Fibroblast of peridontal ligament (primary cell): ENCODE data around the gene HTR3D.
"Not testable (repeated sequence)": the region's sequence is repeated elsewhere in the genome, so short reads cannot be mapped to it uniquely, and the experiment has no call there.

ENCODE experiments used
- DNase-seq: peaks from one replicate; pipeline ENCODE4 v3.0.0-alpha.2; 2010; ENCODE audit errors: extremely low read depth

Gene HTR3D

GRCh38 chr3:184031187-184031792 is at the start of gene HTR3D:
HTR3D (plus strand) TSS chr3:184031742; CDS start chr3:184031742, 0 bp downstream.
- DNase-seq, result no peak

- DNase-seq, result no peak
Measured at GRCh38 chr3:183981990-183982644, 49.4 kb upstream of the HTR3D start.

- peak; percentile 40 for DNase-seq
Measured at GRCh38 chr3:183984127-183984740, 47.3 kb upstream of the HTR3D start.

- no peak for DNase-seq
Measured at GRCh38 chr3:183984749-183985729, 46.5 kb upstream of the HTR3D start.

GRCh38 chr3:183987000-183987600 is 44.4 kb upstream of the HTR3D start:
- DNase-seq, result no peak

GRCh38 chr3:183988216-183988790 is 43.2 kb upstream of the HTR3D start:
- DNase-seq, result peak; percentile 70

GRCh38 chr3:183991403-183991802 is 40.1 kb upstream of the HTR3D start:
- DNase-seq, result no peak

GRCh38 chr3:184001761-184002160 is 29.8 kb upstream of the HTR3D start:
- no peak for DNase-seq

- DNase-seq, result no peak
Measured at GRCh38 chr3:184002469-184002868, 29.1 kb upstream of the HTR3D start.

- peak; percentile 74 for DNase-seq
Measured at GRCh38 chr3:184003187-184003967, 28.2 kb upstream of the HTR3D start.

GRCh38 chr3:184004476-184004875 is 27.1 kb upstream of the HTR3D start:
- DNase-seq, result no peak

- DNase-seq, result peak; percentile 18
Measured at GRCh38 chr3:184005941-184006507, 25.5 kb upstream of the HTR3D start.

- not testable (repeated sequence) for DNase-seq
Measured at GRCh38 chr3:184007143-184007813, 24.3 kb upstream of the HTR3D start.

- DNase-seq, result no peak
Measured at GRCh38 chr3:184008161-184008560, 23.4 kb upstream of the HTR3D start.

GRCh38 chr3:184011230-184011876 is 20.2 kb upstream of the HTR3D start:
- no peak for DNase-seq

- no peak for DNase-seq
Measured at GRCh38 chr3:184011937-184012889, 19.3 kb upstream of the HTR3D start.

GRCh38 chr3:184015381-184016019 is 16.0 kb upstream of the HTR3D start:
- no peak for DNase-seq
